H1 (cell line): Measurements from ENCODE around the gene LIF. TPM values are rescaled to one million over a fixed set of nuclear protein-coding genes. Genes with fewer than 3 reads are reported as not detected.

Experiments used
- BCL11A ChIP-seq, 2 experiments: IDR thresholded peaks; one replicate each; pipeline ENCODE4 v1.6.1; 2011; ENCODE audit warnings: low read depth in 2 of 2, low read length in 2 of 2, mild to moderate bottlenecking in 2 of 2
- EP300 ChIP-seq, 2 experiments: IDR thresholded peaks; 1 replicate in 1 of 2; 2 replicates in 1 of 2; pipeline ENCODE4 v1.6.1; 2011 to 2012; ENCODE audit warnings: low read depth in 2 of 2, low read length in 2 of 2, mild to moderate bottlenecking in 2 of 2, borderline replicate concordance in 1 of 2, inconsistent platforms in 1 of 2, moderate library complexity in 1 of 2
- PHF8 ChIP-seq: fragments of 200-600 bp; sonication (generic); conservative IDR thresholded peaks from 2 replicates; pipeline ENCODE4 v1.7.1; 2012; ENCODE audit warnings: low read depth, mild to moderate bottlenecking, inconsistent platforms, low read length, moderate library complexity
- POLR2AphosphoS5 ChIP-seq: IDR thresholded peaks from 2 replicates; pipeline ENCODE4 v1.6.1; 2011; ENCODE audit warnings: low read depth, low read length
- SRF ChIP-seq: IDR thresholded peaks from 2 replicates; pipeline ENCODE4 v1.6.1; 2011; ENCODE audit warnings: mild to moderate bottlenecking, low read depth, low read length, moderate library complexity
- polyA plus RNA-seq, 7 experiments: library from polyadenylated mRNA; depleted of rRNA in 3 of 7; stranded (reverse) in 5 of 7; unstranded in 2 of 7; fragments of >200 nt in 5 of 7; fragments of 200-250 nt in 2 of 7; gene quantifications; 1 replicate in 5 of 7; 2 replicates in 1 of 7; 4 replicates in 1 of 7; pipeline versions ENCODE4 v1.2.1 to v1.2.3, GENCODE V29; 2011 to 2013; ENCODE audit warnings: missing spikeins in 2 of 7, mixed read lengths in 2 of 7
- total RNA-seq: library from RNA; stranded (reverse); fragmentation: NEBNext Ultra II Directional; extraction: Animal tissue kit (Norgen Biotek cat#: 25700); gene quantifications from 2 replicates; pipeline ENCODE4 v1.2.1, GENCODE V29; 2021
- TF ChIP-seq, protein P1 (sequence below): fragments of 300-600 bp; sonication (generic); IDR thresholded peaks from 2 replicates; pipeline ENCODE4 v1.7.1; 2012; ENCODE audit warnings: low read length, moderate library complexity, mild to moderate bottlenecking, inconsistent platforms; ENCODE audit not compliant: insufficient replicate concordance

LIF gene
- total and polyA plus RNA-seq, 2 of the 8 experiments (the other 6 are each of a cell fraction or from before 2014, with no cell fraction given) = 3.3 to 3.5 TPM

DNA sequence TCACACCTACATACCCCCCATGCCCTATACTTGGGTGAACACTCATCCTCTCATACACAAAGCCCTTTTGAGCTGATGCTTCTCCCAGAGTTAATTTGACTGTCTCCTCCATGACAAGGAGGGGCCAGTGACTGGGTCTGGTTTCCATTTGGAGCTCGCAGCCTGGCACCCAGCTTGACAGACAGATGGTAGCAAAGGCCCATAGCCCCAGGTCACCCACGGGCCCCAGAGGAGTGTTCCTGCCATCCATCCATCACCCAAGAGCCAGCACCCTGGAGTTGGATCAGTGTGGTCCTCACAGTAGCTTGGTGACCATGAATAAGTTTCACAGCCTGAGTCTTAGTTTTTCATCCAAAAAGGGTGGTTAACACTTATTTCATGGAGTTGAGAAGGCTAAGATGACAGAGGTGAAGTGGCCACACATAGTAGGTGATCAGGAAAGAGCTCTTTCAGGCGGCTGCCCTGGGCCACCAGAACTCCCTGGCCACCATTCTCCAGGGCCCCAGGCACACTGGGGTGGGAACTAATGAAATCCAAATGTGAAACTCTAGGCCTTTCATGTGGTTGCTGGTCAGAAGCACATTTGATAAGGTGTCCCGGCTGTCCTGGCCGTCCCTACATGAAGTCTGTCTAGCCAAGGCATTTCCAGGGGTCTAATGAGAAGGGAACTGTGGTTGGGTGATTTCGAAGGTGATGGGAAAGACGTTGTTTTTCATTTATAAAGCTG lies 42.4 kb downstream of the LIF start (continued):
- TF ChIP-seq, protein P1, sequence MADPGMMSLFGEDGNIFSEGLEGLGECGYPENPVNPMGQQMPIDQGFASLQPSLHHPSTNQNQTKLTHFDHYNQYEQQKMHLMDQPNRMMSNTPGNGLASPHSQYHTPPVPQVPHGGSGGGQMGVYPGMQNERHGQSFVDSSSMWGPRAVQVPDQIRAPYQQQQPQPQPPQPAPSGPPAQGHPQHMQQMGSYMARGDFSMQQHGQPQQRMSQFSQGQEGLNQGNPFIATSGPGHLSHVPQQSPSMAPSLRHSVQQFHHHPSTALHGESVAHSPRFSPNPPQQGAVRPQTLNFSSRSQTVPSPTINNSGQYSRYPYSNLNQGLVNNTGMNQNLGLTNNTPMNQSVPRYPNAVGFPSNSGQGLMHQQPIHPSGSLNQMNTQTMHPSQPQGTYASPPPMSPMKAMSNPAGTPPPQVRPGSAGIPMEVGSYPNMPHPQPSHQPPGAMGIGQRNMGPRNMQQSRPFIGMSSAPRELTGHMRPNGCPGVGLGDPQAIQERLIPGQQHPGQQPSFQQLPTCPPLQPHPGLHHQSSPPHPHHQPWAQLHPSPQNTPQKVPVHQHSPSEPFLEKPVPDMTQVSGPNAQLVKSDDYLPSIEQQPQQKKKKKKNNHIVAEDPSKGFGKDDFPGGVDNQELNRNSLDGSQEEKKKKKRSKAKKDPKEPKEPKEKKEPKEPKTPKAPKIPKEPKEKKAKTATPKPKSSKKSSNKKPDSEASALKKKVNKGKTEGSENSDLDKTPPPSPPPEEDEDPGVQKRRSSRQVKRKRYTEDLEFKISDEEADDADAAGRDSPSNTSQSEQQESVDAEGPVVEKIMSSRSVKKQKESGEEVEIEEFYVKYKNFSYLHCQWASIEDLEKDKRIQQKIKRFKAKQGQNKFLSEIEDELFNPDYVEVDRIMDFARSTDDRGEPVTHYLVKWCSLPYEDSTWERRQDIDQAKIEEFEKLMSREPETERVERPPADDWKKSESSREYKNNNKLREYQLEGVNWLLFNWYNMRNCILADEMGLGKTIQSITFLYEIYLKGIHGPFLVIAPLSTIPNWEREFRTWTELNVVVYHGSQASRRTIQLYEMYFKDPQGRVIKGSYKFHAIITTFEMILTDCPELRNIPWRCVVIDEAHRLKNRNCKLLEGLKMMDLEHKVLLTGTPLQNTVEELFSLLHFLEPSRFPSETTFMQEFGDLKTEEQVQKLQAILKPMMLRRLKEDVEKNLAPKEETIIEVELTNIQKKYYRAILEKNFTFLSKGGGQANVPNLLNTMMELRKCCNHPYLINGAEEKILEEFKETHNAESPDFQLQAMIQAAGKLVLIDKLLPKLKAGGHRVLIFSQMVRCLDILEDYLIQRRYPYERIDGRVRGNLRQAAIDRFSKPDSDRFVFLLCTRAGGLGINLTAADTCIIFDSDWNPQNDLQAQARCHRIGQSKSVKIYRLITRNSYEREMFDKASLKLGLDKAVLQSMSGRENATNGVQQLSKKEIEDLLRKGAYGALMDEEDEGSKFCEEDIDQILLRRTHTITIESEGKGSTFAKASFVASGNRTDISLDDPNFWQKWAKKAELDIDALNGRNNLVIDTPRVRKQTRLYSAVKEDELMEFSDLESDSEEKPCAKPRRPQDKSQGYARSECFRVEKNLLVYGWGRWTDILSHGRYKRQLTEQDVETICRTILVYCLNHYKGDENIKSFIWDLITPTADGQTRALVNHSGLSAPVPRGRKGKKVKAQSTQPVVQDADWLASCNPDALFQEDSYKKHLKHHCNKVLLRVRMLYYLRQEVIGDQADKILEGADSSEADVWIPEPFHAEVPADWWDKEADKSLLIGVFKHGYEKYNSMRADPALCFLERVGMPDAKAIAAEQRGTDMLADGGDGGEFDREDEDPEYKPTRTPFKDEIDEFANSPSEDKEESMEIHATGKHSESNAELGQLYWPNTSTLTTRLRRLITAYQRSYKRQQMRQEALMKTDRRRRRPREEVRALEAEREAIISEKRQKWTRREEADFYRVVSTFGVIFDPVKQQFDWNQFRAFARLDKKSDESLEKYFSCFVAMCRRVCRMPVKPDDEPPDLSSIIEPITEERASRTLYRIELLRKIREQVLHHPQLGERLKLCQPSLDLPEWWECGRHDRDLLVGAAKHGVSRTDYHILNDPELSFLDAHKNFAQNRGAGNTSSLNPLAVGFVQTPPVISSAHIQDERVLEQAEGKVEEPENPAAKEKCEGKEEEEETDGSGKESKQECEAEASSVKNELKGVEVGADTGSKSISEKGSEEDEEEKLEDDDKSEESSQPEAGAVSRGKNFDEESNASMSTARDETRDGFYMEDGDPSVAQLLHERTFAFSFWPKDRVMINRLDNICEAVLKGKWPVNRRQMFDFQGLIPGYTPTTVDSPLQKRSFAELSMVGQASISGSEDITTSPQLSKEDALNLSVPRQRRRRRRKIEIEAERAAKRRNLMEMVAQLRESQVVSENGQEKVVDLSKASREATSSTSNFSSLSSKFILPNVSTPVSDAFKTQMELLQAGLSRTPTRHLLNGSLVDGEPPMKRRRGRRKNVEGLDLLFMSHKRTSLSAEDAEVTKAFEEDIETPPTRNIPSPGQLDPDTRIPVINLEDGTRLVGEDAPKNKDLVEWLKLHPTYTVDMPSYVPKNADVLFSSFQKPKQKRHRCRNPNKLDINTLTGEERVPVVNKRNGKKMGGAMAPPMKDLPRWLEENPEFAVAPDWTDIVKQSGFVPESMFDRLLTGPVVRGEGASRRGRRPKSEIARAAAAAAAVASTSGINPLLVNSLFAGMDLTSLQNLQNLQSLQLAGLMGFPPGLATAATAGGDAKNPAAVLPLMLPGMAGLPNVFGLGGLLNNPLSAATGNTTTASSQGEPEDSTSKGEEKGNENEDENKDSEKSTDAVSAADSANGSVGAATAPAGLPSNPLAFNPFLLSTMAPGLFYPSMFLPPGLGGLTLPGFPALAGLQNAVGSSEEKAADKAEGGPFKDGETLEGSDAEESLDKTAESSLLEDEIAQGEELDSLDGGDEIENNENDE = no peak
- TF ChIP-seq BCL11A (IDR thresholded peaks at IDR 0.05; ENCODE audit: low read depth in 2 of 2, low read length in 2 of 2) (no peak), SRF (no peak), PHF8 (no peak), EP300 (IDR thresholded peaks at IDR 0.05; ENCODE audit: borderline replicate concordance in 1 of 2, low read depth in 2 of 2, low read length in 2 of 2) (no peak), POLR2AphosphoS5 (no peak)
